ENCODE data around the gene KIRREL3.

Gene KIRREL3

DNA sequence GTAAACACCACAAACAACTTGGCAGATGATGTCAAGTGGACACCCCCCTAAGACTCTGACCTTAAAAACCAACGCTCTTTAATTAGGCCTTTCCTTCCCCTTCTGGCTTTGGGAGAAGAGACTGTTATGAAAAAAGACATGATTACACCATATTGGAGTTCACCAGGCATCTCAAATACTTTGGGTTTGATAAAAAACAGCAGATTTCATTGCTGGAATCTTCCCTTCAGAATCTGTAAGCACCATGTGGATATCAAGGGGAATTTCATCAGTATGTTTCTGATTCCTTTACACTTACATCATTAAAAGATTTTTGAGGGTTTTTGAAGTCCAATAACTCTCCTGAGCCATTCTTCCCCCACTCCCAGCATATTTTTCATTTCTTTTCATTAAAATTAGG lies 85.6 kb downstream of the KIRREL3 start:
- Histone ChIP-seq H3K4me2 (ENCODE audit: insufficient read depth, low read length, poor library complexity, severe bottlenecking) (no peak overlapping the region), H2BK15ac (ENCODE audit: low read length) (no peak overlapping the region), H3K23ac (ENCODE audit: low read depth, low read length, poor library complexity) (no peak overlapping the region), H3K9me3 (replicated peaks in 1 of 2; ENCODE audit: control insufficient read depth in 2 of 2, insufficient read depth in 1 of 2, low read depth in 1 of 2, low read length in 2 of 2) (no peaks in the 10 kb centered on the region), H3K18ac (ENCODE audit: low read length) (no peak overlapping the region), H2AFZ (ENCODE audit: low read length) (no peak overlapping the region), H2AK5ac (ENCODE audit: low read depth, low read length) (no peak overlapping the region), H3K36me3 (replicated peaks in 1 of 2; ENCODE audit: control insufficient read depth in 2 of 2, insufficient read depth in 2 of 2, low read length in 2 of 2) (no peaks in the 10 kb centered on the region), H4K91ac (ENCODE audit: low read depth, low read length, poor library complexity) (no peak overlapping the region), H3K4me1 (ENCODE audit: control insufficient read depth in 2 of 2, insufficient read depth in 1 of 2, low read depth in 1 of 2, low read length in 2 of 2) (peaks cover 0 to 2% of the 10 kb centered on the region in 2 donors), H3K4me3 (ENCODE audit: low read length in 2 of 2) (no peak overlapping the region), H4K8ac (ENCODE audit: low read depth, low read length) (no peak overlapping the region), H3K27ac (replicated peaks; ENCODE audit: low read length) (no peak overlapping the region), H3K27me3 (ENCODE audit: control insufficient read depth in 3 of 3, insufficient read depth in 3 of 3, low read depth in 1 of 3, low read length in 3 of 3) (no peaks in the 10 kb centered on the region), H3K79me1 (ENCODE audit: low read depth, low read length) (no peaks in the 10 kb centered on the region), H3K14ac (ENCODE audit: low read length) (no peak overlapping the region), H2BK5ac (ENCODE audit: low read length) (no peak overlapping the region), H2BK120ac (ENCODE audit: low read depth, low read length) (no peak overlapping the region), H3K9ac (ENCODE audit: low read depth, low read length, poor library complexity) (no peak overlapping the region), H2BK12ac (ENCODE audit: low read length) (no peak overlapping the region), H3K4ac (ENCODE audit: low read length) (no peak overlapping the region)
- DNase-seq (ENCODE audit: low spot score): no peak
- whole genome bisulfite sequencing, 2 donors (ENCODE audit: extremely low coverage in 2 of 2, insufficient read length in 2 of 2, insufficient replicate concordance in 1 of 2): no CpG with 5 or more reads among the region's 1 CpG

DNA sequence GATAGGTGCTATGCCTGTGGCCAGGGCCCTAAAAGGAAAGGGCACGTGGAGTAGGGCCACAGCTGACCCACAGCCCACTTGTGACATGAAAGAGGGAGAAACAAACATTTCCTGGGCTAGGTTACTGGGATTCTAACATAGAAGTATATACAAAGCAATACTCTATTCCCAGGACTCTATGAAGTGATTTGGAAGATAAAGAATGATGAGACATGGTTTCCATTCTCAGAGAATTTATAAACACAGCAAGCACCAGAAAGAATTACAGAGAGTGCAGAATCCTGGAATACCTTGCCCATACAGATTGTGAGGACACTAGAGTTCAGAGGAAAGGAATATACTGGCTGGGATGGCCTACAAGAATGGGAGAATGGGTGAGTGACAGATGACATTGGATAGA lies 86.4 kb downstream of the KIRREL3 start:
- Histone ChIP-seq H3K9ac (ENCODE audit: low read depth, low read length, poor library complexity) (no peak overlapping the region), H3K27ac (replicated peaks; ENCODE audit: low read length) (no peak overlapping the region)
- no CpG with 5 or more reads among the region's 1 CpG for WGBS, 2 donors (ENCODE audit: extremely low coverage in 2 of 2, insufficient read length in 2 of 2, insufficient replicate concordance in 1 of 2)

DNA sequence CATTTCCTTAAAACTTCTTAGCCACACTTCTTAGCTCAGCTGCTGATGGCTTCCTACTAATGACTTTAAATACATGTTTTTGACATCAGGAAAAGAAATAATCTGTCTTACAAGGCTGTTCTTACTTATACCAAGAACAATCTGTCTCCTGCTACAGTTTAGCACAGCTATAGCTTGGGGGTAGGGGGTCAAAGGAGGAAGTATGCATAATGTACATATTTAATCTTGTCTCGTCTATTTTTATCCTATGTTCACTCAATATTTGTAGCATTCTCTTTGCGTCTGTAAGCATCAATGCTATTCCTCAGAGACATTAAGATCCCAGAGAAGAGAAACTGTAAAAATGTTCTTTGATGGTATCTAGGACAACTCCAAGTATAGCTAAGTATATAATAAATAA lies 96.0 kb downstream of the KIRREL3 start:
- H3K4me1 ChIP-seq (ENCODE audit: control insufficient read depth in 2 of 2, insufficient read depth in 1 of 2, low read depth in 1 of 2, low read length in 2 of 2): peaks cover 0 to 4% of the 10 kb centered on the region in 2 donors
- H4K91ac ChIP-seq (ENCODE audit: low read depth, low read length, poor library complexity): no peak overlapping the region
- DNase-seq (ENCODE audit: low spot score): no peak
- H3K18ac ChIP-seq (ENCODE audit: low read length): no peak overlapping the region
- no peak overlapping the region for H3K14ac ChIP-seq (ENCODE audit: low read length)
- H3K4ac ChIP-seq (ENCODE audit: low read length): no peak overlapping the region
- H3K27me3 ChIP-seq (ENCODE audit: control insufficient read depth in 3 of 3, insufficient read depth in 3 of 3, low read depth in 1 of 3, low read length in 3 of 3): no peaks in the 10 kb centered on the region
- no peak overlapping the region for H2AFZ ChIP-seq (ENCODE audit: low read length)
- H3K27ac ChIP-seq (replicated peaks; ENCODE audit: low read length): no peak overlapping the region
- no peak overlapping the region for H3K4me2 ChIP-seq (ENCODE audit: insufficient read depth, low read length, poor library complexity, severe bottlenecking)
- no CpG with 5 or more reads among the region's 2 CpGs for WGBS, 2 donors (ENCODE audit: extremely low coverage in 2 of 2, insufficient read length in 2 of 2, insufficient replicate concordance in 1 of 2)
- no peaks in the 10 kb centered on the region for H3K79me1 ChIP-seq (ENCODE audit: low read depth, low read length)
- no peak overlapping the region for H3K9ac ChIP-seq (ENCODE audit: low read depth, low read length, poor library complexity)
- no peak overlapping the region for H2BK12ac ChIP-seq (ENCODE audit: low read length)
- no peak overlapping the region for H2BK15ac ChIP-seq (ENCODE audit: low read length)
- H3K36me3 ChIP-seq (replicated peaks in 1 of 2; ENCODE audit: control insufficient read depth in 2 of 2, insufficient read depth in 2 of 2, low read length in 2 of 2): no peaks in the 10 kb centered on the region
- no peak overlapping the region for H2BK5ac ChIP-seq (ENCODE audit: low read length)
- H3K9me3 ChIP-seq (replicated peaks in 1 of 2; ENCODE audit: control insufficient read depth in 2 of 2, insufficient read depth in 1 of 2, low read depth in 1 of 2, low read length in 2 of 2): no peaks in the 10 kb centered on the region
- no peak overlapping the region for H4K8ac ChIP-seq (ENCODE audit: low read depth, low read length)
- H2AK5ac ChIP-seq (ENCODE audit: low read depth, low read length): no peak overlapping the region
- no peak overlapping the region for H3K23ac ChIP-seq (ENCODE audit: low read depth, low read length, poor library complexity)
- no peak overlapping the region for H2BK120ac ChIP-seq (ENCODE audit: low read depth, low read length)
- no peak overlapping the region for H3K4me3 ChIP-seq (ENCODE audit: low read length in 2 of 2)

More for the DNA sequence above, 86.4 kb downstream of the KIRREL3 start:
- H2BK15ac ChIP-seq (ENCODE audit: low read length): no peak overlapping the region
- no peak overlapping the region for H2BK120ac ChIP-seq (ENCODE audit: low read depth, low read length)
- H3K4me1 ChIP-seq (ENCODE audit: control insufficient read depth in 2 of 2, insufficient read depth in 1 of 2, low read depth in 1 of 2, low read length in 2 of 2): peaks cover 0 to 2% of the 10 kb centered on the region in 2 donors
- H4K8ac ChIP-seq (ENCODE audit: low read depth, low read length): no peak overlapping the region
- no peaks in the 10 kb centered on the region for H3K27me3 ChIP-seq (ENCODE audit: control insufficient read depth in 3 of 3, insufficient read depth in 3 of 3, low read depth in 1 of 3, low read length in 3 of 3)
- no peak overlapping the region for H2AK5ac ChIP-seq (ENCODE audit: low read depth, low read length)
- no peak overlapping the region for H3K4me2 ChIP-seq (ENCODE audit: insufficient read depth, low read length, poor library complexity, severe bottlenecking)
- H2BK5ac ChIP-seq (ENCODE audit: low read length): no peak overlapping the region
- no peak overlapping the region for H3K18ac ChIP-seq (ENCODE audit: low read length)
- no peak overlapping the region for H3K4ac ChIP-seq (ENCODE audit: low read length)
- no peak overlapping the region for H3K14ac ChIP-seq (ENCODE audit: low read length)
- H3K79me1 ChIP-seq (ENCODE audit: low read depth, low read length): no peaks in the 10 kb centered on the region
- no peak overlapping the region for H2BK12ac ChIP-seq (ENCODE audit: low read length)
- H2AFZ ChIP-seq (ENCODE audit: low read length): no peak overlapping the region
- no peak overlapping the region for H4K91ac ChIP-seq (ENCODE audit: low read depth, low read length, poor library complexity)
- DNase-seq (ENCODE audit: low spot score): no peak
- no peak overlapping the region for H3K23ac ChIP-seq (ENCODE audit: low read depth, low read length, poor library complexity)
- no peaks in the 10 kb centered on the region for H3K36me3 ChIP-seq (replicated peaks in 1 of 2; ENCODE audit: control insufficient read depth in 2 of 2, insufficient read depth in 2 of 2, low read length in 2 of 2)
- H3K4me3 ChIP-seq (ENCODE audit: low read length in 2 of 2): no peak overlapping the region
- H3K9me3 ChIP-seq (replicated peaks in 1 of 2; ENCODE audit: control insufficient read depth in 2 of 2, insufficient read depth in 1 of 2, low read depth in 1 of 2, low read length in 2 of 2): no peaks in the 10 kb centered on the region

DNA sequence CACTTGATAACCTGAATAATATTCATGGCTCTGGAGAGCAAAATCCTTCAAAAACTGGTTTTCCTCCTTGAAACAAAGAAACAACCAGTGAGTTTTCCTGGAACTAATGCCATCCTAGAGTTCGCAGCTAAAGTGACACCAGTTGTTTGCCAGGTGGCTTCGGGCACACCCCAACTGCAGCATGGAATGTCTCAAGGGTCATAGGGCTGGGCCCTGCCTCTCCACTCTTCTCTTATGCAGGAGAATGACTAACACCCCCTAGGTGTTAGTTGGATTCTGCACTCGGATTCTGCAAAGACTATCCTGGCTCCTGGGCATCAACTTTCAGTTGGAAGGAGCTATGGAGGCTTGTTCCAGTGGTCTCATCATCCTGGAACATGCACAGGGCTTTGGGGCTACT lies 98.8 kb downstream of the KIRREL3 start:
- Histone ChIP-seq H3K79me1 (ENCODE audit: low read depth, low read length) (no peaks in the 10 kb centered on the region), H2AFZ (ENCODE audit: low read length) (no peak overlapping the region), H3K18ac (ENCODE audit: low read length) (no peak overlapping the region), H3K27ac (replicated peaks; ENCODE audit: low read length) (no peak overlapping the region), H2BK15ac (ENCODE audit: low read length) (no peak overlapping the region), H3K9me3 (replicated peaks in 1 of 2; ENCODE audit: control insufficient read depth in 2 of 2, insufficient read depth in 1 of 2, low read depth in 1 of 2, low read length in 2 of 2) (peaks cover 0 to 1% of the 10 kb centered on the region in 2 donors), H2BK5ac (ENCODE audit: low read length) (no peak overlapping the region), H3K4ac (ENCODE audit: low read length) (no peak overlapping the region), H3K4me3 (ENCODE audit: low read length in 2 of 2) (no peak overlapping the region), H3K9ac (ENCODE audit: low read depth, low read length, poor library complexity) (no peak overlapping the region), H3K4me2 (ENCODE audit: insufficient read depth, low read length, poor library complexity, severe bottlenecking) (no peak overlapping the region), H3K27me3 (ENCODE audit: control insufficient read depth in 3 of 3, insufficient read depth in 3 of 3, low read depth in 1 of 3, low read length in 3 of 3) (no peaks in the 10 kb centered on the region), H2BK120ac (ENCODE audit: low read depth, low read length) (no peak overlapping the region), H3K4me1 (ENCODE audit: control insufficient read depth in 2 of 2, insufficient read depth in 1 of 2, low read depth in 1 of 2, low read length in 2 of 2) (peaks cover 0 to 10% of the 10 kb centered on the region in 2 donors), H3K36me3 (replicated peaks in 1 of 2; ENCODE audit: control insufficient read depth in 2 of 2, insufficient read depth in 2 of 2, low read length in 2 of 2) (no peaks in the 10 kb centered on the region), H4K91ac (ENCODE audit: low read depth, low read length, poor library complexity) (no peak overlapping the region), H3K14ac (ENCODE audit: low read length) (no peak overlapping the region), H2BK12ac (ENCODE audit: low read length) (no peak overlapping the region), H4K8ac (ENCODE audit: low read depth, low read length) (no peak overlapping the region), H3K23ac (ENCODE audit: low read depth, low read length, poor library complexity) (no peak overlapping the region), H2AK5ac (ENCODE audit: low read depth, low read length) (no peak overlapping the region)
- DNase-seq (ENCODE audit: low spot score): no peak
- no CpG with 5 or more reads among the region's 3 CpGs for WGBS, 2 donors (ENCODE audit: extremely low coverage in 2 of 2, insufficient read length in 2 of 2, insufficient replicate concordance in 1 of 2)

Data from neuronal stem cell (in vitro differentiated cells).